Adrenal gland (tissue), 12 donors: ENCODE data around the gene IQGAP2. TPM values are rescaled to one million over a fixed set of nuclear protein-coding genes. Genes with fewer than 3 reads are reported as not detected.

Experiments used
- DNase-seq, 7 donors: peaks; one replicate each; pipeline ENCODE4 v3.0.0-alpha.2; 2019 to 2020
- H3K27ac ChIP-seq, 5 donors: fragments of 200-600 bp; sonication (generic) in 4 of 5; 1 replicate in 3 of 5; 2 replicates in 2 of 5; pipeline versions ENCODE4 v1.5.1 to v1.8.0; 2016 to 2020; ENCODE audit warnings: mild to moderate bottlenecking in 1 of 5
- H3K27me3 ChIP-seq: fragments of 200-600 bp; 2 replicates; pipeline ENCODE4 v1.8.0; 2021
- H3K36me3 ChIP-seq, 2 donors: fragments of 200-600 bp; replicated peaks in 1 of 2; 1 replicate in 1 of 2; 2 replicates in 1 of 2; pipeline versions ENCODE4 v1.5.1 to v1.8.0; 2018 to 2022
- H3K4me1 ChIP-seq, 2 donors: fragments of 200-600 bp; replicated peaks in 1 of 2; 1 replicate in 1 of 2; 2 replicates in 1 of 2; pipeline versions ENCODE4 v1.5.1 to v1.8.0; 2018 to 2021
- H3K4me3 ChIP-seq, 4 donors: fragments of 200-600 bp; sonication (generic) in 3 of 4; one replicate each; pipeline ENCODE4 v1.5.1; 2016 to 2018
- H3K9me3 ChIP-seq, 3 donors: fragments of 200-600 bp; sonication (generic) in 1 of 3; replicated peaks in 1 of 3; 1 replicate in 2 of 3; 2 replicates in 1 of 3; pipeline versions ENCODE4 v1.5.1 to v1.8.0; 2016 to 2021
- POLR2A ChIP-seq, 2 donors: fragments of 450-650 bp; IDR thresholded peaks; one replicate each; pipeline ENCODE4 v1.6.1; 2017; ENCODE audit warnings: antibody characterized with exemption in 2 of 2, mild to moderate bottlenecking in 2 of 2, moderate library complexity in 1 of 2
- WGBS, 4 donors: extraction: QIAGEN DNeasy Blood & Tissue Kit in 2 of 4; methylation state at CpG; one replicate each; pipeline versions ENCODE4 v1.1.5 to v1.1.7; 2013 to 2017; 5-methylcytosine and 5-hydroxymethylcytosine counted together
- intact Hi-C, 2 donors: fragments of 100-400 bp; cut with DNase I; formaldehyde crosslinking; loops; one replicate each; pipeline versions ENCODE4 v1.14.1 to v1.15.0; 2022 to 2023
- polyA plus RNA-seq, 3 donors: library from polyadenylated mRNA; stranded (reverse); fragments of 200-250 nt in 2 of 3; fragments of 350-450 nt in 1 of 3; fragmentation: Illumina TruSeq in 1 of 3; extraction: RNeasy Lipid Tissue Mini Kit (QIAGEN cat#74804) in 1 of 3; gene quantifications; one replicate each; pipeline ENCODE4 v1.2.3, GENCODE V29; 2013 to 2014
- total RNA-seq, 9 donors: library from RNA; depleted of rRNA in 4 of 9; stranded (reverse); fragments of >200 nt in 4 of 9; fragments of 120-200 nt in 1 of 9; fragmentation: NEBNext Ultra II Directional in 1 of 9; extraction: Animal tissue kit (Norgen Biotek cat#: 25700) in 1 of 9; gene quantifications; one replicate each; pipeline versions ENCODE4 v1.1.0 to v1.2.4, GENCODE V29; 2013 to 2023
- TF ChIP-seq, protein P1 (sequence below), 6 experiments: fragments of 450-650 bp in 4 of 6; fragments of 200-600 bp in 2 of 6; sonication (generic) in 1 of 6; IDR thresholded peaks; 1 replicate in 5 of 6; 2 replicates in 1 of 6; pipeline versions ENCODE4 v1.5.1 to v1.8.0; 2016 to 2021; ENCODE audit warnings: antibody characterized with exemption in 6 of 6, mild to moderate bottlenecking in 2 of 6, moderate library complexity in 1 of 6
- donor health status: healthy with polysubstance abuse.
- donor health status: Bipolar disorder and iron deficiency.
- donor health status: DM: yes; HTN: yes; CAD: no.
- donor health status: DM: no; HTN: no; CAD: no.
- donor health status: DM: no; HTN: no; CAD: no.
- donor health status: DM: yes; HTN: yes; CAD: no.

Gene IQGAP2
- total and polyA plus RNA-seq, 12 donors, result 14.9 to 77.3 (median 36.1) TPM

DNA sequence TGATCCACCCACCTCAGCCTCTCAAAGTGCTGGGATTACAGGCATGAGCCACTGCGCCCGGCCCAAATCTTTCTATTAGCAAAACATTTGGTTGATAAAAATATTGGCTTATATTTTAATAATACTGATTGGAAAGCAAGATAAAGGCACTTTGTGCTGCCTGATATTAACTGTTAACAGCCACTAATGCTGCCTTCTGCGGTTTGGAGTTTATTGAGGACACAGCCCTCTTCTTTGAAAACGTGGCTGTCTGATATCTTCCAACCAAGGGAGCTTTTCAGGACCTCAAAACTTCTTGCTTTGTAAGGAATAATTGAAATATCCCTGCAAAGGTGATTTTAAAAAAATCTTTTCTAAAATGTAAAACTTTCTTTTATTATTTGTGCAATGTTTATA lies 94.0 kb downstream of the IQGAP2 start:
- TF ChIP-seq, protein P1, sequence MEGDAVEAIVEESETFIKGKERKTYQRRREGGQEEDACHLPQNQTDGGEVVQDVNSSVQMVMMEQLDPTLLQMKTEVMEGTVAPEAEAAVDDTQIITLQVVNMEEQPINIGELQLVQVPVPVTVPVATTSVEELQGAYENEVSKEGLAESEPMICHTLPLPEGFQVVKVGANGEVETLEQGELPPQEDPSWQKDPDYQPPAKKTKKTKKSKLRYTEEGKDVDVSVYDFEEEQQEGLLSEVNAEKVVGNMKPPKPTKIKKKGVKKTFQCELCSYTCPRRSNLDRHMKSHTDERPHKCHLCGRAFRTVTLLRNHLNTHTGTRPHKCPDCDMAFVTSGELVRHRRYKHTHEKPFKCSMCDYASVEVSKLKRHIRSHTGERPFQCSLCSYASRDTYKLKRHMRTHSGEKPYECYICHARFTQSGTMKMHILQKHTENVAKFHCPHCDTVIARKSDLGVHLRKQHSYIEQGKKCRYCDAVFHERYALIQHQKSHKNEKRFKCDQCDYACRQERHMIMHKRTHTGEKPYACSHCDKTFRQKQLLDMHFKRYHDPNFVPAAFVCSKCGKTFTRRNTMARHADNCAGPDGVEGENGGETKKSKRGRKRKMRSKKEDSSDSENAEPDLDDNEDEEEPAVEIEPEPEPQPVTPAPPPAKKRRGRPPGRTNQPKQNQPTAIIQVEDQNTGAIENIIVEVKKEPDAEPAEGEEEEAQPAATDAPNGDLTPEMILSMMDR (IDR thresholded peaks at IDR 0.05), result no peak
- no peak for TF ChIP-seq POLR2A (IDR thresholded peaks at IDR 0.05)
- H3K36me3 ChIP-seq, result no peaks in the 10 kb centered on the region
- H3K4me1 ChIP-seq, result peaks cover 0 to 17% of the 10 kb centered on the region in 2 donors
- DNase-seq, result no peak
- no peak overlapping the region for H3K27ac ChIP-seq
- WGBS, 4 donors, result 54 to 64% (median 61%) methylated on average over 4 of the region's 4 CpGs
- no peaks in the 10 kb centered on the region for H3K9me3 ChIP-seq
- H3K27me3 ChIP-seq, result no peaks in the 10 kb centered on the region
- intact Hi-C loops, result no loop called here
- no peak overlapping the region for H3K4me3 ChIP-seq

DNA sequence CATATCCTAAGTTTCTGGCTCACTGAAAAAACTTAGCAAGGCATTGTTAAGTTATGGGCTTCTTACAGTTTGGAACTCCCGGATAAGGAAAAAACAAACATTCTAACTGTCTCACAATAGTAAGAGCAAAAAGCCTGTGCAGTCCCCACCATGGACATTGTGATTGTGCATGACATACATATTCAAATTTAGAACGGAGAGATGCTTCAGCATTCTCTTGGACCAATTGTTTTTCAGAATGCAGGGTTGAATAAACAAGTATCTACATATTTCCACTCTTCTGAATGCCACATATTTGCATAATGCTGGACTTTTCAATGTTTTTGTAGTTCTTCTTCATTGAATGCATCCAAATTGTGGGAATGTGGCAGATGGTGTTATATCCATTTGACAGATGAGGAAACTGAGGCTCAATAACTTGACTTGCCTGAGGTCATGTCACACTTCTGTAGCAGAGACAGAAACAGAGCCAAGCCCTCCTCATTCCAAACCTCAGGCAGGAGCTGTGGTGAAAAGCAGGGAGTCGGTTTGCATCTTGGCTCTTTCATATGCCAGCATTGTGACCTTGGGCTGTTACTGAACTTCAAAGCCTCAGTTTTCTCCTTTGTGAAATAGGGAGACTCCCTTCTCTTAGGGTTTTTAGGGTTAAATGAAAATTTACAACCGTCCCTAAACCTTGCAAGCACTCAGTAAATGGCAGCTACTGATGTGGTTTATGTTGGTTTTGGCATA lies 95.1 kb downstream of the IQGAP2 start:
- no peaks in the 10 kb centered on the region for H3K9me3 ChIP-seq
- H3K4me3 ChIP-seq, result no peak overlapping the region
- intact Hi-C loops, result no loop called here
- no peaks in the 10 kb centered on the region for H3K27me3 ChIP-seq
- no peak for TF ChIP-seq POLR2A (IDR thresholded peaks at IDR 0.05)
- TF ChIP-seq, protein P1 (IDR thresholded peaks at IDR 0.05), result no peak
- H3K4me1 ChIP-seq, result peaks cover 0 to 17% of the 10 kb centered on the region in 2 donors
- H3K36me3 ChIP-seq, result no peaks in the 10 kb centered on the region
- no peak overlapping the region for H3K27ac ChIP-seq
- 47 to 66% (median 61%) methylated on average over 4 of the region's 4 CpGs for WGBS, 4 donors
- no peak for DNase-seq

DNA sequence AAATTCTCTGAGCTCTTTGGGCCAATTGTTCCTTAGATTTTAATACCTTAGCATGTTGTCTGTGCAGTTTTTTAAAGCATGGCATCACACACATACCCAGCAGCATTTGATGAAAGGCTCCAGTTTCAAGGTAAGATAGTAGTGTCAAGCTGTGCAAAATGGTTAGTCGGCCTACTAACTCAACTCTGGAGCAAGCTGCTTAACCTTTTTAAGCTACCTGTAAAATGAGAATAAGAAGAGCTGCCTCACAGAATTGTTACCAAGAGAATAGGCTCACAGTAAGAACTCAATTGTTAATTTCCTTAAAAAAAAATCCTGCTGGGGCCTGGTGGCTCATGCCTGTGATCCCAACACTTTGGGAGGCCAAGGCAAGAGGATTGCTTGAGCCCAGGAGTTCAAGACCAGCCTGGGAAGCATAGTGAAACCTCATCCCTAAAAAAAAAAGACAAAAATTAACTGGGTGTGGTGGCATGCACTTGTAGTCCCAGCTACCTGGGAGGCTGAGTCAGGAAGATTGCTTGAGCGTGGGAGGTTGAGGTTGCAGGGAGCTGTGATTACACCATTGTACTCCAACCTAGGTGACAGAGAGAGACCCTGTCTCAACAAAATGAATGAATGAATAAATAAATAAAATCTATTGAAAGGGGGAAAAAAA lies 96.5 kb downstream of the IQGAP2 start:
- Histone ChIP-seq H3K27ac (no peak overlapping the region), H3K27me3 (no peaks in the 10 kb centered on the region), H3K4me1 (peaks cover 11 to 25% of the 10 kb centered on the region in 2 donors), H3K36me3 (no peaks in the 10 kb centered on the region), H3K4me3 (no peak overlapping the region), H3K9me3 (no peaks in the 10 kb centered on the region)
- TF ChIP-seq POLR2A (IDR thresholded peaks at IDR 0.05), result no peak
- TF ChIP-seq, protein P1 (IDR thresholded peaks at IDR 0.05), result no peak
- WGBS, 4 donors, result 69 to 83% (median 76%) methylated on average over 2 of the region's 2 CpGs
- DNase-seq, result no peak
- intact Hi-C loops, result no loop called here

DNA sequence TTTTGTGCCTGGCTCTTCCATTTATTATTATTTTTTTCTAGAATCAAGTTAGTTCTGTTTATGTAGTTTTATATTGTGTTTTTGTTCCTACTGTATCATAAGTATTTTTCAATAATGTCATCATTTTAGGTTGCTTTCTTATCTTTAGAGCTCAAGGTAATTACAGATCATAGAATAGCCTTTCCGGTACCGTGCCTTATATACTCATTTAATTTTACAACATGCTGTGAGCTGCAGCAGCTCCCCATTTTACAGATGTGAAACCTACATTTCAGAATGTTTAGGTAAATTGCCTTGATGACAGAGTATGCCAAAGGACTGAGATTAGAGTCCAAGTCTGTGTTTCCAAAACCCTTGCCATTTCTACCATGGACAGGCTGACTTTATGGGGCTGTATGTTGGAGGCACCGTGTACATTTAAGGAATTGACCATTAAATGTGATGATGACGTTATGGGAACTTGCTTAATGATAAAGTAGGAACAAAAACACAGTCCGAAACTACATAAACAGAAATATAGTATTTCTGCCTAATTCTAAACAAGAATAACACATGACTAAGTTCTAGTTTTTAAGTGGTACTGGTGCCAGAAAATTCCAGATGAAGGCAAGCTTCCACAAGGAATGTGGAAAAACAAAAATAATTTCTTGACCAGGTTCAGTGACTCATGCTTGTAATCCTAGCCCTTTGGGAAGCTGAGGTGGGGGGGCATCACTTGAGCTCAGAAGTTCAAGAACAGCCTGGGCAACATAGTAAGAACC lies 97.7 kb downstream of the IQGAP2 start:
- peaks cover 14 to 21% of the 10 kb centered on the region in 2 donors for H3K4me1 ChIP-seq
- no peaks in the 10 kb centered on the region for H3K9me3 ChIP-seq
- H3K4me3 ChIP-seq, result no peak overlapping the region
- TF ChIP-seq, protein P1 (IDR thresholded peaks at IDR 0.05), result no peak
- TF ChIP-seq POLR2A (IDR thresholded peaks at IDR 0.05), result no peak
- no peak for DNase-seq
- peak overlapping the region in 1 of 5 donors; percentile 3 for H3K27ac ChIP-seq
- no peaks in the 10 kb centered on the region for H3K27me3 ChIP-seq
- intact Hi-C loops, result no loop called here
- 45 to 58% (median 50%) methylated on average over 5 of the region's 5 CpGs for WGBS, 4 donors
- H3K36me3 ChIP-seq, result no peaks in the 10 kb centered on the region
